ENCODE results near the gene SPP2.

DNA sequence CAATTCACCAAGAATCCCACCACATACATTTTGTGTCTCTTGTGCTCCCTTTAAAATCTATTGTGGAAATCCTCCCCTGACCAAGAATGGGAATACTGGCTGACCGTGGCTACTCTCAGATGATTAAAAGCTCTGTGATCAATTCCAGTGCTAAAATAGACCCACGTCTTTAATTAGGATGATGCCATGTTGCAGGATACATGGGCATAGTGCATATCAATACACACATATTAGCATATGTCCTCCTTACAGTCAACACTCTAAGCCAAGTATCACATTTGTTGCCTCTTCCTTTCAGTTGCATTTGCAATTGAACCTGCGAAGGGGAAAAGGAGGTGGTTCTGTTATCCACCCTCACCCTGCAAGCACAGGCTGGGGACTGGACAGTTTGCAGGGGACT lies 41.8 kb downstream of the SPP2 start:
- TF ChIP-seq, protein P1, sequence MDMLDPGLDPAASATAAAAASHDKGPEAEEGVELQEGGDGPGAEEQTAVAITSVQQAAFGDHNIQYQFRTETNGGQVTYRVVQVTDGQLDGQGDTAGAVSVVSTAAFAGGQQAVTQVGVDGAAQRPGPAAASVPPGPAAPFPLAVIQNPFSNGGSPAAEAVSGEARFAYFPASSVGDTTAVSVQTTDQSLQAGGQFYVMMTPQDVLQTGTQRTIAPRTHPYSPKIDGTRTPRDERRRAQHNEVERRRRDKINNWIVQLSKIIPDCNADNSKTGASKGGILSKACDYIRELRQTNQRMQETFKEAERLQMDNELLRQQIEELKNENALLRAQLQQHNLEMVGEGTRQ (CRISPR knock-in tag; IDR thresholded peaks at IDR 0.05): no peak
- TF ChIP-seq JUN (IDR thresholded peaks at IDR 0.05; ENCODE audit: borderline replicate concordance, low read depth, low read length): no peak
- TF ChIP-seq JUN (CRISPR knock-in tag; IDR thresholded peaks at IDR 0.05; ENCODE audit: borderline replicate concordance): no peak
- TF ChIP-seq, protein P2, sequence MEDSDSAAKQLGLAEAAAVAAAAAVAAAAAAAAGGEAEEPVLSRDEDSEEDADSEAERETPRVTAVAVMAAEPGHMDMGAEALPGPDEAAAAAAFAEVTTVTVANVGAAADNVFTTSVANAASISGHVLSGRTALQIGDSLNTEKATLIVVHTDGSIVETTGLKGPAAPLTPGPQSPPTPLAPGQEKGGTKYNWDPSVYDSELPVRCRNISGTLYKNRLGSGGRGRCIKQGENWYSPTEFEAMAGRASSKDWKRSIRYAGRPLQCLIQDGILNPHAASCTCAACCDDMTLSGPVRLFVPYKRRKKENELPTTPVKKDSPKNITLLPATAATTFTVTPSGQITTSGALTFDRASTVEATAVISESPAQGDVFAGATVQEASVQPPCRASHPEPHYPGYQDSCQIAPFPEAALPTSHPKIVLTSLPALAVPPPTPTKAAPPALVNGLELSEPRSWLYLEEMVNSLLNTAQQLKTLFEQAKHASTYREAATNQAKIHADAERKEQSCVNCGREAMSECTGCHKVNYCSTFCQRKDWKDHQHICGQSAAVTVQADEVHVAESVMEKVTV (CRISPR knock-in tag; IDR thresholded peaks at IDR 0.05): no peak
- TF ChIP-seq, protein P3, sequence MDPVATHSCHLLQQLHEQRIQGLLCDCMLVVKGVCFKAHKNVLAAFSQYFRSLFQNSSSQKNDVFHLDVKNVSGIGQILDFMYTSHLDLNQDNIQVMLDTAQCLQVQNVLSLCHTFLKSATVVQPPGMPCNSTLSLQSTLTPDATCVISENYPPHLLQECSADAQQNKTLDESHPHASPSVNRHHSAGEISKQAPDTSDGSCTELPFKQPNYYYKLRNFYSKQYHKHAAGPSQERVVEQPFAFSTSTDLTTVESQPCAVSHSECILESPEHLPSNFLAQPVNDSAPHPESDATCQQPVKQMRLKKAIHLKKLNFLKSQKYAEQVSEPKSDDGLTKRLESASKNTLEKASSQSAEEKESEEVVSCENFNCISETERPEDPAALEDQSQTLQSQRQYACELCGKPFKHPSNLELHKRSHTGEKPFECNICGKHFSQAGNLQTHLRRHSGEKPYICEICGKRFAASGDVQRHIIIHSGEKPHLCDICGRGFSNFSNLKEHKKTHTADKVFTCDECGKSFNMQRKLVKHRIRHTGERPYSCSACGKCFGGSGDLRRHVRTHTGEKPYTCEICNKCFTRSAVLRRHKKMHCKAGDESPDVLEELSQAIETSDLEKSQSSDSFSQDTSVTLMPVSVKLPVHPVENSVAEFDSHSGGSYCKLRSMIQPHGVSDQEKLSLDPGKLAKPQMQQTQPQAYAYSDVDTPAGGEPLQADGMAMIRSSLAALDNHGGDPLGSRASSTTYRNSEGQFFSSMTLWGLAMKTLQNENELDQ (CRISPR knock-in tag; IDR thresholded peaks at IDR 0.05; ENCODE audit: borderline replicate concordance): no peak
- no peak for TF ChIP-seq TSC22D4 (tag; IDR thresholded peaks at IDR 0.05)
- TF ChIP-seq, protein P4, sequence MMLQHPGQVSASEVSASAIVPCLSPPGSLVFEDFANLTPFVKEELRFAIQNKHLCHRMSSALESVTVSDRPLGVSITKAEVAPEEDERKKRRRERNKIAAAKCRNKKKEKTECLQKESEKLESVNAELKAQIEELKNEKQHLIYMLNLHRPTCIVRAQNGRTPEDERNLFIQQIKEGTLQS (IDR thresholded peaks at IDR 0.05): no peak
- TF ChIP-seq, protein P4 (CRISPR knock-in tag; conservative IDR thresholded peaks at IDR 0.05): no peak
- TF ChIP-seq TCF7L2 (IDR thresholded peaks at IDR 0.05; ENCODE audit: low read depth, low read length): no peak
- no peak for TF ChIP-seq KLF1 (tag; IDR thresholded peaks at IDR 0.05)
- TF ChIP-seq GABPA (tag; conservative IDR thresholded peaks at IDR 0.05; ENCODE audit: low read depth): no peak
- no peak for TF ChIP-seq C11orf30 (IDR thresholded peaks at IDR 0.05; ENCODE audit: low read depth)

All from K562 (cell line).